K562 (cell line): ENCODE measurements around the gene LSP1. TPM values are rescaled to one million over a fixed set of nuclear protein-coding genes. Genes with fewer than 3 reads are reported as not detected.

ENCODE experiments used
- ARID2 ChIP-seq: fragments of 450-650 bp; IDR thresholded peaks from 2 replicates; pipeline ENCODE4 v1.6.1; 2017; ENCODE audit warnings: antibody characterized with exemption, mild to moderate bottlenecking
- ARNT ChIP-seq, 2 experiments: fragments of 450-650 bp; IDR thresholded peaks; 2 replicates each; pipeline ENCODE4 v1.6.1; 2016; ENCODE audit warnings: mild to moderate bottlenecking in 1 of 2
- ASH1L ChIP-seq: fragments of 450-650 bp; IDR thresholded peaks from 2 replicates; pipeline ENCODE4 v1.6.1; 2018; ENCODE audit warnings: borderline replicate concordance, mild to moderate bottlenecking, low read depth; ENCODE audit not compliant: partially characterized antibody
- ATF1 ChIP-seq, 2 experiments: fragments of 450-650 bp in 1 of 2; IDR thresholded peaks; 2 replicates each; pipeline ENCODE4 v1.6.1; 2016; ENCODE audit warnings: missing compliant biosample characterization in 1 of 2, missing genetic modification characterization in 1 of 2
- CAMTA2 ChIP-seq: fragments of 250-450 bp; sonication (Bioruptor Pico); conservative IDR thresholded peaks from 2 replicates; pipeline ENCODE4 v1.5.1; 2022
- CBFB ChIP-seq: sonication (generic); formaldehyde crosslinking; IDR thresholded peaks from 2 replicates; pipeline ENCODE4 v1.4.0; 2020; ENCODE audit warnings: mild to moderate bottlenecking, missing genetic modification reagents
- CBX5 ChIP-seq: IDR thresholded peaks from 2 replicates; pipeline ENCODE4 v1.6.1; 2014; ENCODE audit warnings: low read depth, borderline replicate concordance
- COPS2 ChIP-seq: fragments of 450-650 bp; conservative IDR thresholded peaks from 2 replicates; pipeline ENCODE4 v1.6.1; 2016; ENCODE audit warnings: mild to moderate bottlenecking, moderate library complexity
- CREM ChIP-seq: IDR thresholded peaks from 2 replicates; pipeline ENCODE4 v1.6.1; 2014; ENCODE audit warnings: antibody characterized with exemption, low read depth
- ETV6 ChIP-seq, 3 experiments: fragments of 150-350 bp in 1 of 3; sonication (generic) in 1 of 3; formaldehyde crosslinking in 1 of 3; IDR thresholded peaks; 2 replicates each; pipeline versions ENCODE4 v1.6.1 to v1.8.0; 2014 to 2022; ENCODE audit warnings: borderline replicate concordance in 2 of 3, low read depth in 2 of 3, antibody characterized with exemption in 1 of 3, low read length in 1 of 3, mild to moderate bottlenecking in 1 of 3, missing genetic modification reagents in 1 of 3
- EZH2 ChIP-seq: IDR thresholded peaks from 2 replicates; pipeline ENCODE4 v1.6.1; 2012; ENCODE audit warnings: low read depth, mild to moderate bottlenecking, inconsistent platforms, low read length, borderline replicate concordance
- FOXP1 ChIP-seq: sonication (generic); formaldehyde crosslinking; IDR thresholded peaks from 2 replicates; pipeline ENCODE4 v1.8.0; 2022; ENCODE audit warnings: mild to moderate bottlenecking, missing genetic modification reagents
- HIVEP1 ChIP-seq: fragments of 250-450 bp; sonication (Bioruptor Pico); IDR thresholded peaks from 2 replicates; pipeline ENCODE4 v1.4.0; 2020; ENCODE audit warnings: mild to moderate bottlenecking
- MTA2 ChIP-seq: fragments of 450-650 bp; IDR thresholded peaks from 2 replicates; pipeline ENCODE4 v1.6.1; 2016; ENCODE audit warnings: low read depth
- NFATC3 ChIP-seq: fragments of 450-650 bp; IDR thresholded peaks from 2 replicates; pipeline ENCODE4 v1.6.1; 2017; ENCODE audit warnings: mild to moderate bottlenecking
- NFE2 ChIP-seq: IDR thresholded peaks from 2 replicates; pipeline ENCODE4 v1.6.1; 2014; ENCODE audit warnings: antibody characterized with exemption, low read depth
- POLR2H ChIP-seq: IDR thresholded peaks from 2 replicates; pipeline ENCODE4 v1.6.1; 2016; ENCODE audit warnings: missing genetic modification characterization, low read depth, mild to moderate bottlenecking, control low read depth, missing compliant biosample characterization, moderate library complexity
- SAFB ChIP-seq: fragments of 200-400 bp; formaldehyde crosslinking; IDR thresholded peaks from 2 replicates; pipeline ENCODE4 v1.6.1; 2017; ENCODE audit warnings: low read depth, low read length, borderline replicate concordance
- SRSF1 ChIP-seq: fragments of 200-400 bp; formaldehyde crosslinking; IDR thresholded peaks from 2 replicates; pipeline ENCODE4 v1.6.1; 2017; ENCODE audit warnings: mild to moderate bottlenecking, low read depth, low read length, moderate library complexity
- TEAD1 ChIP-seq, 2 experiments: fragments of 450-650 bp in 1 of 2; sonication (generic) in 1 of 2; formaldehyde crosslinking; IDR thresholded peaks; 2 replicates each; pipeline versions ENCODE4 v1.4.0 to v1.8.0; 2020 to 2022; ENCODE audit warnings: mild to moderate bottlenecking in 2 of 2, missing genetic modification reagents in 1 of 2
- U2AF1 ChIP-seq: fragments of 200-400 bp; formaldehyde crosslinking; optimal IDR thresholded peaks from 2 replicates; pipeline ENCODE3; 2017; ENCODE audit warnings: mild to moderate bottlenecking, low read depth, low read length, moderate library complexity
- ZBTB7A ChIP-seq: IDR thresholded peaks from 2 replicates; pipeline ENCODE4 v1.6.1; 2011; ENCODE audit warnings: low read depth, mild to moderate bottlenecking, low read length, moderate library complexity, borderline replicate concordance; ENCODE audit not compliant: control insufficient read depth
- ZEB2 ChIP-seq: fragments of 450-650 bp; IDR thresholded peaks from 2 replicates; pipeline ENCODE4 v1.6.1; 2016
- ZNF263 ChIP-seq: sonication (generic); formaldehyde crosslinking; IDR thresholded peaks from 2 replicates; pipeline ENCODE4 v1.8.0; 2022; ENCODE audit warnings: mild to moderate bottlenecking, missing genetic modification reagents, borderline replicate concordance
- ZNF282 ChIP-seq: sonication (generic); formaldehyde crosslinking; IDR thresholded peaks from 2 replicates; pipeline ENCODE4 v1.8.1; 2023; ENCODE audit warnings: missing genetic modification reagents
- ZNF347 ChIP-seq: fragments of 450-650 bp; formaldehyde crosslinking; IDR thresholded peaks from 2 replicates; pipeline ENCODE4 v1.4.0; 2020; ENCODE audit warnings: low read depth, mild to moderate bottlenecking, moderate library complexity
- ZNF561 ChIP-seq: fragments of 450-650 bp; formaldehyde crosslinking; conservative IDR thresholded peaks from 2 replicates; pipeline ENCODE4 v1.4.0; 2020; ENCODE audit warnings: mild to moderate bottlenecking, moderate library complexity
- ZNF644 ChIP-seq: fragments of 200-800 bp; sonication (Bioruptor generic); IDR thresholded peaks from 2 replicates; pipeline ENCODE4 v1.6.1; 2016; ENCODE audit warnings: low read depth, missing genetic modification characterization, missing compliant biosample characterization
- ZNF766 ChIP-seq: fragments of 200-800 bp; sonication (Bioruptor generic); conservative IDR thresholded peaks from 2 replicates; pipeline ENCODE4 v1.6.1; 2016; ENCODE audit warnings: missing genetic modification characterization, missing compliant biosample characterization
- polyA plus RNA-seq, 8 experiments: library from polyadenylated mRNA; depleted of rRNA in 4 of 8; stranded (reverse) in 5 of 8; unstranded in 3 of 8; fragments of >200 nt; fragmentation: Nextera tagmentation in 2 of 8; fragmentation: Illumina TruSeq in 1 of 8; extraction: Ambion mirVana in 2 of 8; extraction: Trizol in 1 of 8; gene quantifications; 2 replicates each; pipeline versions ENCODE4 v1.2.1 to v1.2.3, GENCODE V29; 2011 to 2014; ENCODE audit warnings: inconsistent platforms in 1 of 8, missing spikeins in 1 of 8
- total RNA-seq, 7 experiments: library from RNA; depleted of rRNA in 6 of 7; stranded (reverse); fragments of >200 nt in 6 of 7; fragmentation: Illumina TruSeq in 2 of 7; extraction: Trizol in 2 of 7; gene quantifications; 2 replicates each; pipeline versions ENCODE4 v1.2.1 to v1.2.3, GENCODE V29; 2011 to 2021; ENCODE audit warnings: low replicate concordance in 1 of 7
- TF ChIP-seq, protein P1 (sequence below), 2 experiments: IDR thresholded peaks; 2 replicates each; pipeline ENCODE4 v1.6.1; 2012; ENCODE audit warnings: improper control_type of control experiment in 2 of 2, low read depth in 2 of 2, low read length in 2 of 2, borderline replicate concordance in 1 of 2

Gene LSP1
- total and polyA plus RNA-seq, 9 of the 15 experiments (the other 6 are each of a cell fraction or from before 2014, with no cell fraction given) = 0.08 to 2.9 (median 0.65) TPM; not detected in 2

DNA sequence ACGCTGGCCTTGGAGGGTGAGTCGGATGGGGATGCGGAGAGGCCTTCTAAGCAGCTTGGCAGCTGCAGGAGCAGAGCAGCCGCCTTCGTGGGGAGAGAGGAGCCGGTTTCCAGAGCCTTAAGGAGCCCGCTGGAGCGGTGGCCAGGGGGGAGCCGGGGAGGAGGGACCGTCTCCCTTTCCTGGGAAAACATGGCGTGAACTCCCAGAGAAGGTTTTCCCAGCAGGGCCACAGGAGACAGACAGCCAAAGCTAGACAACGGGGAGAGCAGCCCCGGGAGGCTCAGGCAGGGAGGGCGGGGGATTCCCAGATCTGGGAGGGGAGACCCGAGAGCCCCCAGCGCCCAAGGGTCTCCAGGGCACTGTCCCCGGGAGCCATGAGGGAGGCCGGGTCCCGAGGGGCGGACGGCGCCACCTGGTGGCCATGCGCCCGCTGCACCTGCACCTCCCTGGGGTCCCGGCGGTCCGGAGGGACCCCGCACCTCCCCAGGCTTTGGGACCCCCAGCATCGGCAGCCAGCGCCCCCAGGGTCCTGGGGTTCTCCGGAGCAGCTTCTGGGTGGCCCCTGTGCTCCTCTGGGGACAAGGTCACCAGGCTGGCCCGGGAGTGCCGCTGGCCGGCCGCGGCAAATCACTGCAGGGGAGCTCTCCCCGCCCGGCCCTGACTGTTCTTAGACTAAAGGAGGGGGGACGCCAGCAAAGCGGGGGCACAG lies 20.5 kb upstream of the LSP1 start (continued):
- no peak for TF ChIP-seq ZNF282
- TF ChIP-seq POLR2H (tag) = no peak
- no peak for TF ChIP-seq CBX5
- no peak for TF ChIP-seq SAFB
- TF ChIP-seq EZH2 = no peak
- no peak for TF ChIP-seq CBFB
- TF ChIP-seq CAMTA2 (CRISPR knock-in tag) = no peak
- TF ChIP-seq ZNF347 (CRISPR knock-in tag) = no peak
- no peak for TF ChIP-seq TEAD1 (CRISPR knock-in tag; IDR thresholded peaks at IDR 0.05)
- no peak for TF ChIP-seq ZNF644 (tag)
- no peak for TF ChIP-seq U2AF1
- no peak for TF ChIP-seq COPS2
- peak; percentile 79 for TF ChIP-seq ARID2
- no peak for TF ChIP-seq ZNF561
- TF ChIP-seq FOXP1 (CRISPR knock-in tag) = no peak
- TF ChIP-seq ETV6 (IDR thresholded peaks at IDR 0.05; ENCODE audit: borderline replicate concordance in 1 of 2, low read depth in 2 of 2, low read length in 1 of 2) = no peak
- TF ChIP-seq ETV6 (CRISPR knock-in tag; IDR thresholded peaks at IDR 0.05; ENCODE audit: borderline replicate concordance) = no peak
- no peak for TF ChIP-seq CREM
- no peak for TF ChIP-seq ASH1L
- TF ChIP-seq ZBTB7A = peak; percentile 88; the same call in 1 of the 2 replicates
- TF ChIP-seq NFATC3 = no peak
- TF ChIP-seq HIVEP1 (CRISPR knock-in tag) = no peak
- TF ChIP-seq NFE2 = no peak
- no peak for TF ChIP-seq ZNF766
- TF ChIP-seq ATF1 (CRISPR knock-in tag; IDR thresholded peaks at IDR 0.05) = no peak
- no peak for TF ChIP-seq ATF1 (tag; IDR thresholded peaks at IDR 0.05)
- TF ChIP-seq ZNF263 (CRISPR knock-in tag) = no peak
- TF ChIP-seq, protein P1, sequence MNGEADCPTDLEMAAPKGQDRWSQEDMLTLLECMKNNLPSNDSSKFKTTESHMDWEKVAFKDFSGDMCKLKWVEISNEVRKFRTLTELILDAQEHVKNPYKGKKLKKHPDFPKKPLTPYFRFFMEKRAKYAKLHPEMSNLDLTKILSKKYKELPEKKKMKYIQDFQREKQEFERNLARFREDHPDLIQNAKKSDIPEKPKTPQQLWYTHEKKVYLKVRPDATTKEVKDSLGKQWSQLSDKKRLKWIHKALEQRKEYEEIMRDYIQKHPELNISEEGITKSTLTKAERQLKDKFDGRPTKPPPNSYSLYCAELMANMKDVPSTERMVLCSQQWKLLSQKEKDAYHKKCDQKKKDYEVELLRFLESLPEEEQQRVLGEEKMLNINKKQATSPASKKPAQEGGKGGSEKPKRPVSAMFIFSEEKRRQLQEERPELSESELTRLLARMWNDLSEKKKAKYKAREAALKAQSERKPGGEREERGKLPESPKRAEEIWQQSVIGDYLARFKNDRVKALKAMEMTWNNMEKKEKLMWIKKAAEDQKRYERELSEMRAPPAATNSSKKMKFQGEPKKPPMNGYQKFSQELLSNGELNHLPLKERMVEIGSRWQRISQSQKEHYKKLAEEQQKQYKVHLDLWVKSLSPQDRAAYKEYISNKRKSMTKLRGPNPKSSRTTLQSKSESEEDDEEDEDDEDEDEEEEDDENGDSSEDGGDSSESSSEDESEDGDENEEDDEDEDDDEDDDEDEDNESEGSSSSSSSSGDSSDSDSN (IDR thresholded peaks at IDR 0.05; ENCODE audit: borderline replicate concordance in 1 of 2, low read depth in 2 of 2, low read length in 2 of 2) = no peak
- no peak for TF ChIP-seq ZEB2
- no peak for TF ChIP-seq SRSF1
- no peak for TF ChIP-seq ARNT (IDR thresholded peaks at IDR 0.05)
- no peak for TF ChIP-seq MTA2
